ENCODE measurements around the gene ACTG2.

The ACTG2 gene

DNA sequence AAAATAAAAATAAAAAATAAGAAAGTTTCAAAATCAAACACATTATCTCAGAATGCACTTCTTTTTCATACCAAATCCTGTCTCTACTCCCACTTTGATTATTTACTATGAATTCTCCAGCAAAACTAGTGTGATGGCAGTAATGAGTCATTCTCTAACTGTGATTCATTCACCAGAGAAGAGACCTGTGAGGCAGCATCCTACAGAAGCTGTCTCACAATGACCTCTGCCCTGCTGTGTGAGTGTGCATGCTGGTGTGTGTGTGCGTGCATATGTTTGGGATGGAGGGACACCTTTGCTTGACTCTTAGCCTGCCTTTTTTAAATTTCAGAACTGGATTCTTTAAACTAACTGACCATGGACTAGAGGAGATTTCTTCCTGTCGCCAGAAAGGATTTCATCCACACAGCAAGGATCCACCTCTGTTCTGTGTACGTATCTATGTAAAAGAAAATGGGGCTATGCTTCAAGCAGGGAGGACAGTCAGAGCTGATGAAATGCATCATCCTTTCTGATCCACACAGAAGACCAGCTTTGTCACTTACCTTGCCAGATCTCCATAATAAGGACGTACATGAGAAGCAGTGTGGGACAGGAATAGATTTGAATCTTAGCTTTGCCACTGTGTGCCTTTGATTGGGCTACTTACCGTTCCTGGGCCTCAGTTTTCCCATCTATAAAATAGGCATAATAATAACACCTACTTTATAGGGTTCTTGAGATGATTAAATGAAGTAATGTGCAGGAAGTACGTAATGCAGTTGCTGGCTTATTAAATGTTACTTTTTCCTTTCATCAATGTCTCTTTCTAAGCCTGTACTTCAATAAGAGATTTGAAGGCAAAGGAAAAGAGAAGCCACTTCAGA lies 32.9 kb upstream of the ACTG2 start:
- TF ChIP-seq, protein P1, sequence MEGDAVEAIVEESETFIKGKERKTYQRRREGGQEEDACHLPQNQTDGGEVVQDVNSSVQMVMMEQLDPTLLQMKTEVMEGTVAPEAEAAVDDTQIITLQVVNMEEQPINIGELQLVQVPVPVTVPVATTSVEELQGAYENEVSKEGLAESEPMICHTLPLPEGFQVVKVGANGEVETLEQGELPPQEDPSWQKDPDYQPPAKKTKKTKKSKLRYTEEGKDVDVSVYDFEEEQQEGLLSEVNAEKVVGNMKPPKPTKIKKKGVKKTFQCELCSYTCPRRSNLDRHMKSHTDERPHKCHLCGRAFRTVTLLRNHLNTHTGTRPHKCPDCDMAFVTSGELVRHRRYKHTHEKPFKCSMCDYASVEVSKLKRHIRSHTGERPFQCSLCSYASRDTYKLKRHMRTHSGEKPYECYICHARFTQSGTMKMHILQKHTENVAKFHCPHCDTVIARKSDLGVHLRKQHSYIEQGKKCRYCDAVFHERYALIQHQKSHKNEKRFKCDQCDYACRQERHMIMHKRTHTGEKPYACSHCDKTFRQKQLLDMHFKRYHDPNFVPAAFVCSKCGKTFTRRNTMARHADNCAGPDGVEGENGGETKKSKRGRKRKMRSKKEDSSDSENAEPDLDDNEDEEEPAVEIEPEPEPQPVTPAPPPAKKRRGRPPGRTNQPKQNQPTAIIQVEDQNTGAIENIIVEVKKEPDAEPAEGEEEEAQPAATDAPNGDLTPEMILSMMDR (conservative IDR thresholded peaks at IDR 0.05): no peak
- no peak for TF ChIP-seq ZFX (IDR thresholded peaks at IDR 0.05)

DNA sequence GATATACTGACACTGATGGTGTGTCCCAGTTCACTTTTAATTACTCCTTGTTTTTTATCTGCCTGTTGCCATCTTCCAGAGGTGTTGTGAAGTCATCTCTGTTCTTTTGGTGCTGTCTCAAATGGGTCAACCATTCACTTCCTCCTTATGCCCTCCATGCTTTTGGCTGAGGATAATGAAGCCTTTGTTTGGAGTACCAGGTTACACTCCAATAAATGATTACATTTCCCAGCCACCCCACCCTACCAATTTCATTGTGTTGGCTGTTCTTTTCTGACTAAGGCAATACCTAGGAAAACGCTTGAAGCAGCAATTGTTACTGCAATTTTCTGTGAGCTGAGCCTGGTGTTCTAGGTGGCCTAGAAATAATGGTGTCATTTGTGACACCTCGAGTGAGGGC lies 29.8 kb upstream of the ACTG2 start:
- H3K27ac ChIP-seq: no peak overlapping the region
- TF ChIP-seq, protein P1 (conservative IDR thresholded peaks at IDR 0.05): no peak
- TF ChIP-seq ZFX (IDR thresholded peaks at IDR 0.05): no peak

More for the DNA sequence above, 32.9 kb upstream of the ACTG2 start:
- H3K27ac ChIP-seq: no peak overlapping the region

DNA sequence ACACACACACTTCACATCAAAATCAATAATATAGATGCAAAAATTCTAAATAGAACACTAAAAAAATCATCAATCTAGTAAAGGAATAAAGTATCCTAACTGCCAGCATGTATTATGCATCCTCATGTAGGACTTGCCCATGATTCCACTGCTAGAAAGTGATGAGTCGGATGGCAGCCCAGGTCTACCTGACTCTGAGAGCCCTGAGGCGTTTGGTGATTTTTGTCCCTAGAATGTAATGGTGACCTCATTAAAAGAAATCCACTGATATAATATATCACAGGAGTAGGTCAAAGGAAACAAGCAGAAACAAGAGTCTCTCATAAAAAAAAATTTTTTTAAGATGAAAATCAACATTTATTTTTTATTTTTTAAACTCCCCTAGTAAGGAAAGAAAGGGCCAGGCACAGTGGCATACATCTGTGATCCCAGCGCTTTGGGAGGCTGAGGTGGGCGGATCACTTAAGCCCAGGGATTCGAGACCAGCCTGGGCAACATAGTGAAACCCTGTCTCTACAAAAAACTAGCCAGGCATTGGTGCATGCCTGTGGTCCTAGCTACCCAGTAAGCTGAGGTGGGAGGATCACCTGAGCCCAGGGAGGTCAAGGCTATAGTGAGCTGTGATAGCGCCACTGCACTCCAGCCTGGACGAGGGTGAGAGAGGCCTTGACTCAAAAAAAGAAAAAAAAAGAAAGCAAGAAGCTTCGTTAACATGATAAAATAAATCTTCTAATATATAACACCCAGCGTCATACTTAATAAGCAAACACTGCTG lies 24.4 kb upstream of the ACTG2 start:
- H3K27ac ChIP-seq: no peak overlapping the region
- TF ChIP-seq, protein P1 (conservative IDR thresholded peaks at IDR 0.05): no peak
- no peak for TF ChIP-seq ZFX (IDR thresholded peaks at IDR 0.05)

DNA sequence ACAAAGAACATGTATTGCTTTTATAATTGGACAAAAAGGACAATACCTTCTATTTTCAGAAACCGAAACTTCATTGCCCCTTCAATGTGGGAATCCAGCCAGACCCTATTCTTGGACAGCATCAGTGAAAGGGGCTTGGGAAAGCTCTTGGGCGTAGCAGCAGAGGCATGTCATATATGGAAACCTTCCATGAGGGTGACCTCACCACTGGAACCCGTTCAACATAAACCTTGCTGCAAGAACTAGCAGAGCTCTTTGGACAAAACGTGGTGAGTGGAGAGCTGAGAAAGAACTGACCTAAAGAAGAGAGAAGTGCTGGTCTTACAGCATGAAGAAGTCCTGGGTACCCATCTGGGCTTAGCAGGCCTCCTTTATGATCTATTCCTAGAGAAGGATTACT lies 22.7 kb upstream of the ACTG2 start:
- TF ChIP-seq, protein P1 (conservative IDR thresholded peaks at IDR 0.05): no peak
- no peak for TF ChIP-seq ZFX (IDR thresholded peaks at IDR 0.05)
- H3K27ac ChIP-seq: no peak overlapping the region

DNA sequence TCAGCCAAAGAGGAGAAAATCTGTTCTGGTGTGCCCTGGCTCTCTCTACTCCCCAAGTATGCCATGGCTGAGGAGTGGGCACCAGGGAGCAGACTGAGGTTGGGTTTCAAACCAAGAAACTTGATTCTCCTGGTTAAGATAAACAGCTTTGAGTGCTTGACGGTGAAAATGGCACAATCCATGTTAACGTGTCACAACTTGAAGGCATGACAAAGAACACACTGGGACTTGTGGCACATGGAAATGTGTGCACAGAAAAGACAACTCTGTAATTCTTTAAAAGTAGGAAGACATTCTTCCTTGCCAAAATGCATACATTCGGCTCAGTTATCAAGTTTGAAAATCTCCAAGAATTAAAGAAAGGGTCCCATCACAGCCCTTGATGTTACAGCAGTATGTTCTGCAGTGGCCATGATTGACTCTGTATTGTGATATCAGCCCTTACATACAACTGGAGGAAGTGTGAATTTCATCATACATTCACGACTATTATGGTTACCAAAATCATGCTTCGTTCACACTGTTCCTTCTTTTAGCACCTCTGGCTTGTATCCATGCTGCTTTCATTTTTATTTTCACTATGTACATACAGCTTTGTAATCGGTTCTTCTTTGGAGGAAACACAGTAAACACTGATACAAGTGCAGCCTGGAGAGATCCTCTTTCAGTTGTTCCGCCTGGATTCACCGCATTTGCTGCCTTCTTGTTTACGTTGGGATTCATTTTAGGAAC lies 15.6 kb upstream of the ACTG2 start:
- no peak for TF ChIP-seq ZFX (IDR thresholded peaks at IDR 0.05)
- TF ChIP-seq, protein P1 (conservative IDR thresholded peaks at IDR 0.05): no peak
- peak overlapping the region; percentile 63 for H3K27ac ChIP-seq

DNA sequence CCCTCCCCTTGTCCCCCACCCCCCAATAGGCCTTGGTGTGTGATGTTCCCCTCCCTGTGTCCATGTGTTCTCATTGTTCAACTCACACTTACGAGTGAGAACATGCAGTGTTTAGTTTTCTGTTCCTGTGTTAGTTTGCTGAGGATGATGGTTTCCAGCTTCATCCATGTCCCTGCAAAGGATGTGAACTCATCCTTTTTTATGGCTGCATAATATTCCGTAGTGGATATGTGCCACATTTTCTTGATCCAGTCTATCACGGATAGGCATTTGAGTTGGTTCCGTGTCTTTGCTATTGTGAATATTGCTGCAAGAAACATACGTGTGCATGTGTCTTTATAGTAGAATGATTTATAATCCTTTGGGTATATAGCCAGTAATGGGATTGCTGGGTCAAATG lies 14.8 kb upstream of the ACTG2 start:
- H3K27ac ChIP-seq: peak overlapping the region; percentile 43; the same call in 1 of the 2 replicates

DNA sequence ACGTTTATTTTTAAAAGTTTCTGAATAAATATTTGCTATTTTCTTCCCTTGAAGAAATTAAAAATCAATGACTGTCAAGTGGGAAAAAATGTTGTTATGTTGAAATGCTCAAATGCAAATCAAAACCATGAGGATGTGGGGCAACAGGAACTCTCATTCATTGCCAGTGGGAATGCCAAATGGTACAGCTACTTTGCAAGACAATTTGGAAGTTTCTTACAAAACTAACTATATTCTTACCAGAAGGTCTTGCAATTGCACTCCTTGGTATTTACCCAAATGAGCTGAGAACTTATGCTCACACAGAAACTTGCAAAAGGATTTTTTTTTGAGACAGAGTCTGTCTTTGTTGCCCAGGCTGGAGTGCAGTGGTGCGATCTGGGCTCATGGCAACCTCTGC lies 7.4 kb upstream of the ACTG2 start:
- TF ChIP-seq ZFX (IDR thresholded peaks at IDR 0.05): no peak
- TF ChIP-seq, protein P1 (conservative IDR thresholded peaks at IDR 0.05): no peak

More for the DNA sequence above, 7.4 kb upstream of the ACTG2 start:
- H3K27ac ChIP-seq: no peak overlapping the region

All from C4-2B (cell line).